Measurements from ENCODE around the gene CRMP1. TPM values are rescaled to one million over a fixed set of nuclear protein-coding genes. Genes with fewer than 3 reads are reported as not detected.

CRMP1 gene
- total RNA-seq, 1 experiment from 2014 or later: 134 TPM

DNA sequence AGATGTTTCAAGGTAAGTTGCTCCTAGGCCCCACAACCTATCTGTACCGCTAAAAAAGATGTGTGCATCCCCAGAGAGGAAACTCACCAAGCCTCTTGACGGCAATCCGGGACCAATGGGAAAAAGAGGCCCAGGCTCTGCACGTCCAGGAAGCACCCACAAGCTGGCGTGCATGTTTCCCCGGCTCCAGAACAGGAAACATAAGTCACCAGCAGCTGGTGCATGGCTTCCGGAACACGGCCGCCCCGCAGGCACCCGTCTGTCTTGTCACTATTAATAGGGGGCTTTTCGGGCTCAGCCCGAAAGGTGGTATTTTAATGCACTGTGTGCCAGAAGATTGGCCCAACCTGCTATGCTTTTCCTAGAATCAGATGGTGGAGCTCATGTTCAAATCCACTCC is 22.2 kb downstream of the CRMP1 start:
- Mint-ChIP-seq H3K4me3 (no peak overlapping the region), H3K9me3 (peaks cover 11% of the 10 kb centered on the region), H3K27ac (no peak overlapping the region), H3K27me3 (ENCODE audit: low read depth) (no peaks in the 10 kb centered on the region), H3K36me3 (peaks cover 36% of the 10 kb centered on the region), H3K4me1 (peaks cover 15% of the 10 kb centered on the region)
- ATAC-seq (no peak), DNase-seq (ENCODE audit: low spot score) (no peak)
- ChIA-PET CTCF (interaction anchor here (0.8 to 1.2 kb wide), 2 partner anchors 49 to 110 kb away, joined by 3 to 4 read pairs; no protein-coding TSS in a partner anchor), POLR2A (no interaction called here)
- TF ChIP-seq TCF7 (CRISPR knock-in tag; IDR thresholded peaks at IDR 0.05; ENCODE audit: low read depth): no peak
- no peak for TF ChIP-seq MXD4 (CRISPR knock-in tag; IDR thresholded peaks at IDR 0.05; ENCODE audit: borderline replicate concordance)
- TF ChIP-seq, protein P1, sequence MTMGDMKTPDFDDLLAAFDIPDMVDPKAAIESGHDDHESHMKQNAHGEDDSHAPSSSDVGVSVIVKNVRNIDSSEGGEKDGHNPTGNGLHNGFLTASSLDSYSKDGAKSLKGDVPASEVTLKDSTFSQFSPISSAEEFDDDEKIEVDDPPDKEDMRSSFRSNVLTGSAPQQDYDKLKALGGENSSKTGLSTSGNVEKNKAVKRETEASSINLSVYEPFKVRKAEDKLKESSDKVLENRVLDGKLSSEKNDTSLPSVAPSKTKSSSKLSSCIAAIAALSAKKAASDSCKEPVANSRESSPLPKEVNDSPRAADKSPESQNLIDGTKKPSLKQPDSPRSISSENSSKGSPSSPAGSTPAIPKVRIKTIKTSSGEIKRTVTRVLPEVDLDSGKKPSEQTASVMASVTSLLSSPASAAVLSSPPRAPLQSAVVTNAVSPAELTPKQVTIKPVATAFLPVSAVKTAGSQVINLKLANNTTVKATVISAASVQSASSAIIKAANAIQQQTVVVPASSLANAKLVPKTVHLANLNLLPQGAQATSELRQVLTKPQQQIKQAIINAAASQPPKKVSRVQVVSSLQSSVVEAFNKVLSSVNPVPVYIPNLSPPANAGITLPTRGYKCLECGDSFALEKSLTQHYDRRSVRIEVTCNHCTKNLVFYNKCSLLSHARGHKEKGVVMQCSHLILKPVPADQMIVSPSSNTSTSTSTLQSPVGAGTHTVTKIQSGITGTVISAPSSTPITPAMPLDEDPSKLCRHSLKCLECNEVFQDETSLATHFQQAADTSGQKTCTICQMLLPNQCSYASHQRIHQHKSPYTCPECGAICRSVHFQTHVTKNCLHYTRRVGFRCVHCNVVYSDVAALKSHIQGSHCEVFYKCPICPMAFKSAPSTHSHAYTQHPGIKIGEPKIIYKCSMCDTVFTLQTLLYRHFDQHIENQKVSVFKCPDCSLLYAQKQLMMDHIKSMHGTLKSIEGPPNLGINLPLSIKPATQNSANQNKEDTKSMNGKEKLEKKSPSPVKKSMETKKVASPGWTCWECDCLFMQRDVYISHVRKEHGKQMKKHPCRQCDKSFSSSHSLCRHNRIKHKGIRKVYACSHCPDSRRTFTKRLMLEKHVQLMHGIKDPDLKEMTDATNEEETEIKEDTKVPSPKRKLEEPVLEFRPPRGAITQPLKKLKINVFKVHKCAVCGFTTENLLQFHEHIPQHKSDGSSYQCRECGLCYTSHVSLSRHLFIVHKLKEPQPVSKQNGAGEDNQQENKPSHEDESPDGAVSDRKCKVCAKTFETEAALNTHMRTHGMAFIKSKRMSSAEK (CRISPR knock-in tag; IDR thresholded peaks at IDR 0.05; ENCODE audit: borderline replicate concordance): no peak
- TF ChIP-seq NFYB (CRISPR knock-in tag; conservative IDR thresholded peaks at IDR 0.05; ENCODE audit: low read depth): no peak
- TF ChIP-seq PRDM15 (CRISPR knock-in tag; IDR thresholded peaks at IDR 0.05): no peak
- no peak for TF ChIP-seq ZNF219 (CRISPR knock-in tag; IDR thresholded peaks at IDR 0.05; ENCODE audit: borderline replicate concordance)
- no peak for TF ChIP-seq GRHL2 (CRISPR knock-in tag; IDR thresholded peaks at IDR 0.05; ENCODE audit: insufficient replicate concordance, severe bottlenecking)
- TF ChIP-seq, protein P2, sequence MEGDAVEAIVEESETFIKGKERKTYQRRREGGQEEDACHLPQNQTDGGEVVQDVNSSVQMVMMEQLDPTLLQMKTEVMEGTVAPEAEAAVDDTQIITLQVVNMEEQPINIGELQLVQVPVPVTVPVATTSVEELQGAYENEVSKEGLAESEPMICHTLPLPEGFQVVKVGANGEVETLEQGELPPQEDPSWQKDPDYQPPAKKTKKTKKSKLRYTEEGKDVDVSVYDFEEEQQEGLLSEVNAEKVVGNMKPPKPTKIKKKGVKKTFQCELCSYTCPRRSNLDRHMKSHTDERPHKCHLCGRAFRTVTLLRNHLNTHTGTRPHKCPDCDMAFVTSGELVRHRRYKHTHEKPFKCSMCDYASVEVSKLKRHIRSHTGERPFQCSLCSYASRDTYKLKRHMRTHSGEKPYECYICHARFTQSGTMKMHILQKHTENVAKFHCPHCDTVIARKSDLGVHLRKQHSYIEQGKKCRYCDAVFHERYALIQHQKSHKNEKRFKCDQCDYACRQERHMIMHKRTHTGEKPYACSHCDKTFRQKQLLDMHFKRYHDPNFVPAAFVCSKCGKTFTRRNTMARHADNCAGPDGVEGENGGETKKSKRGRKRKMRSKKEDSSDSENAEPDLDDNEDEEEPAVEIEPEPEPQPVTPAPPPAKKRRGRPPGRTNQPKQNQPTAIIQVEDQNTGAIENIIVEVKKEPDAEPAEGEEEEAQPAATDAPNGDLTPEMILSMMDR (IDR thresholded peaks at IDR 0.05): no peak
- no peak for TF ChIP-seq TEAD4 (CRISPR knock-in tag; IDR thresholded peaks at IDR 0.05)
- no peak for TF ChIP-seq ZNF263 (CRISPR knock-in tag; IDR thresholded peaks at IDR 0.05; ENCODE audit: low read depth)
- no peak for TF ChIP-seq RELA (CRISPR knock-in tag; IDR thresholded peaks at IDR 0.05; ENCODE audit: borderline replicate concordance)

DNA sequence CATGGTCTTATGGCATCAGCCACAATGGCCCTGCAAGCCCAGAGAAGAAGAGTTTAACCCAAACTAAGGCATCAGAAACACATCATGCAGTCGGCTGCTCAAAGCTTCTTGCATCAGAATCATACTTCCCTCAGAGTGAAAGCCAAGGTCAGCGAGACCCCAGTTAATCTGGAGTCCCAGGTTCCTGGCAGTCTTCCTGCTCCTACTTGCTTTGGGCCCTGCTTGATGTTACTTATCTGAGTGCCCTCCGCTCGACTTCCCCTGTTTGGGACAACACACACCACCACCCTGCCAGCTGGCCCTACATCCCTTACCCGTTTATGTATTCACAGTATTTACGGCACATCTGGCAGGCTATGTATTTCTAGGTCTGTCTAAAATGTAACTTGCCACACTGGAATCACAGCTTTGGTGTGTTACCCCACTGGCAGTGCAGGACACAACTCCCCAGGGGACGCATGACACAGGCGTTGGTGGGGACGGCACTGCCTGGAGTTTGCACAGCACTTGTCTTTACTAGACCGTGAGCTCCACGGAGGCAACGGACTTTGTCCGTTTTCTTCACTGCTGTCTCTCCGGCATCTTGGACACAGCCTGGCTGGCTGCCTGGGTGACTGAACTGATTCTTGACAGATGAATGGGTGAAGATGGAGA is 22.8 kb downstream of the CRMP1 start:
- Mint-ChIP-seq H3K27me3 (ENCODE audit: low read depth) (no peaks in the 10 kb centered on the region), H3K4me3 (no peak overlapping the region), H3K4me1 (peaks cover 9% of the 10 kb centered on the region), H3K27ac (no peak overlapping the region; the same call in 1 of the 2 replicates), H3K36me3 (peaks cover 36% of the 10 kb centered on the region), H3K9me3 (peaks cover 11% of the 10 kb centered on the region)
- ChIA-PET POLR2A (no interaction called here), CTCF (interaction anchor here (0.8 to 1.2 kb wide), 2 partner anchors 49 to 110 kb away, joined by 3 to 4 read pairs; no protein-coding TSS in a partner anchor)
- no peak for DNase-seq (ENCODE audit: low spot score)
- no peak for ATAC-seq
- TF ChIP-seq CREM (CRISPR knock-in tag; IDR thresholded peaks at IDR 0.05) (no peak), JUN (CRISPR knock-in tag; IDR thresholded peaks at IDR 0.05) (no peak), NFE2L1 (CRISPR knock-in tag; IDR thresholded peaks at IDR 0.05) (no peak), STAT6 (CRISPR knock-in tag; conservative IDR thresholded peaks at IDR 0.05; ENCODE audit: low read depth) (no peak), E2F4 (CRISPR knock-in tag; IDR thresholded peaks at IDR 0.05; ENCODE audit: borderline replicate concordance, low read depth) (no peak), ELF4 (CRISPR knock-in tag; IDR thresholded peaks at IDR 0.05; ENCODE audit: low read depth) (no peak), ZNF423 (CRISPR knock-in tag; IDR thresholded peaks at IDR 0.05) (no peak), ZNF219 (CRISPR knock-in tag; IDR thresholded peaks at IDR 0.05; ENCODE audit: borderline replicate concordance) (no peak), ESRRA (CRISPR knock-in tag; IDR thresholded peaks at IDR 0.05; ENCODE audit: borderline replicate concordance) (no peak)
- TF ChIP-seq, protein P3, sequence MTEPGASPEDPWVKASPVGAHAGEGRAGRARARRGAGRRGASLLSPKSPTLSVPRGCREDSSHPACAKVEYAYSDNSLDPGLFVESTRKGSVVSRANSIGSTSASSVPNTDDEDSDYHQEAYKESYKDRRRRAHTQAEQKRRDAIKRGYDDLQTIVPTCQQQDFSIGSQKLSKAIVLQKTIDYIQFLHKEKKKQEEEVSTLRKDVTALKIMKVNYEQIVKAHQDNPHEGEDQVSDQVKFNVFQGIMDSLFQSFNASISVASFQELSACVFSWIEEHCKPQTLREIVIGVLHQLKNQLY (CRISPR knock-in tag; IDR thresholded peaks at IDR 0.05): no peak

Measured in WTC11 (cell line).